Measurements from ENCODE around the gene CTU2. TPM values are rescaled to one million over a fixed set of nuclear protein-coding genes. Genes with fewer than 3 reads are reported as not detected.
A peak's percentile ranks its signal among the peaks of the same experiment; 100 is the strongest.

CTU2 gene
- total RNA-seq, 3 donors from 2014 or later (not counting 1 experiment from before 2014, with no cell fraction given): 36.6 to 43.3 (median 39.9) TPM

DNA sequence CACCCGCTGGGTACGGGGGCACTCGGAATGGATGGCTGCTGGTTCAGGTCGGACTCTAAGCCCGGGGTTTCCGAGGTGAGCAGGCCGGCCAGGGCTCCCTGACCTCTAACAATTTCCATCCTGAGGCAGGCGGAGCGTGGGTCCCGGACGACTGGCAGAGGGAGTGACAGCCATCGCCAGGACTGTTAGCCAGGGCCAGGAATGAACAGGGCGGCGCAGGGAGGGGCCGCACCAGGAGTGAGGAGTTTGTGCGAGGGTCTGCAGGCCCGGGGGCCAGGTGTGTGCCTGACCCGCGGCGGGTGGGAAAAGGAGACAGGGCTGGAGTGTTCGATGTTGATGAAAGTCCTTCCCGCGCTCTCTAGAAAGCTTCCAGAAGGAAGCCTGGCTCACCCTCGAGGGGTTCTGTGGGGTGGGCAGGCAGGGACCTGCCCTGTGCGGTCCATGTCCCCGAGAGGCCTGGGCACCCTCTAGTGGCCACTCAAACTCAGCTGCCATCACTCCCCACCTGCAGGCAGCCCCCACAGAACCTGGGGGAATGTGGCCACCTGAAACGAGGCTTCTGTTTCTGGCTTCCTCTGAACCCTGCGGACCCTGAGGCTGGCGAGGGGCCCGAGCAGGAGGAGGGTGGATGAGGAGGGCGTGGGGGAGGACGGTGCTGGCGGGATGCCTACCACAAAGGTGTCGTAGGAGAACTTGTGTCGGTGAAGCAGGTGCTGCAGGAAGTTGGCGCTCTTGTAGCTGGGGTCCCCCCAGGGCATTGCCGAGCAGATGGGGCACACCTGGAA lies 8.3 kb upstream of the CTU2 start:
- Histone ChIP-seq H3K36me3 (ENCODE audit: control insufficient read depth, insufficient read depth, low read length) (peaks cover 55% of the 10 kb centered on the region), H3K27me3 (ENCODE audit: control insufficient read depth, insufficient read depth, low read length) (no peaks in the 10 kb centered on the region), H3K4me1 (ENCODE audit: control insufficient read depth, insufficient read depth, low read length) (peaks cover 70% of the 10 kb centered on the region), H3K9me3 (ENCODE audit: control insufficient read depth, insufficient read depth, low read length) (no peaks in the 10 kb centered on the region), H3K27ac (ENCODE audit: low read length) (no peak overlapping the region), H3K4me3 (ENCODE audit: low read length) (no peak overlapping the region)
- Mint-ChIP-seq H3K4me1 (peaks cover 34 to 52% of the 10 kb centered on the region in 2 donors), H3K4me3 (peak overlapping the region; percentile 31), H3K27ac (peak overlapping the region; percentile 73), H3K9me3 (no peaks in the 10 kb centered on the region), H3K36me3 (no peaks in the 10 kb centered on the region), H3K27me3 (ENCODE audit: low read depth in 2 of 2) (no peaks in the 10 kb centered on the region)
- DNase-seq: peak in 1 of 2 donors; percentile 62
- no peak for ATAC-seq
- TF ChIP-seq, protein P1, sequence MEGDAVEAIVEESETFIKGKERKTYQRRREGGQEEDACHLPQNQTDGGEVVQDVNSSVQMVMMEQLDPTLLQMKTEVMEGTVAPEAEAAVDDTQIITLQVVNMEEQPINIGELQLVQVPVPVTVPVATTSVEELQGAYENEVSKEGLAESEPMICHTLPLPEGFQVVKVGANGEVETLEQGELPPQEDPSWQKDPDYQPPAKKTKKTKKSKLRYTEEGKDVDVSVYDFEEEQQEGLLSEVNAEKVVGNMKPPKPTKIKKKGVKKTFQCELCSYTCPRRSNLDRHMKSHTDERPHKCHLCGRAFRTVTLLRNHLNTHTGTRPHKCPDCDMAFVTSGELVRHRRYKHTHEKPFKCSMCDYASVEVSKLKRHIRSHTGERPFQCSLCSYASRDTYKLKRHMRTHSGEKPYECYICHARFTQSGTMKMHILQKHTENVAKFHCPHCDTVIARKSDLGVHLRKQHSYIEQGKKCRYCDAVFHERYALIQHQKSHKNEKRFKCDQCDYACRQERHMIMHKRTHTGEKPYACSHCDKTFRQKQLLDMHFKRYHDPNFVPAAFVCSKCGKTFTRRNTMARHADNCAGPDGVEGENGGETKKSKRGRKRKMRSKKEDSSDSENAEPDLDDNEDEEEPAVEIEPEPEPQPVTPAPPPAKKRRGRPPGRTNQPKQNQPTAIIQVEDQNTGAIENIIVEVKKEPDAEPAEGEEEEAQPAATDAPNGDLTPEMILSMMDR (IDR thresholded peaks at IDR 0.05): no peak
- WGBS (ENCODE audit: insufficient coverage): 81% methylated on average over 37 of the region's 37 CpGs
- intact Hi-C loops (cut with micrococcal nuclease): no loop called here

DNA sequence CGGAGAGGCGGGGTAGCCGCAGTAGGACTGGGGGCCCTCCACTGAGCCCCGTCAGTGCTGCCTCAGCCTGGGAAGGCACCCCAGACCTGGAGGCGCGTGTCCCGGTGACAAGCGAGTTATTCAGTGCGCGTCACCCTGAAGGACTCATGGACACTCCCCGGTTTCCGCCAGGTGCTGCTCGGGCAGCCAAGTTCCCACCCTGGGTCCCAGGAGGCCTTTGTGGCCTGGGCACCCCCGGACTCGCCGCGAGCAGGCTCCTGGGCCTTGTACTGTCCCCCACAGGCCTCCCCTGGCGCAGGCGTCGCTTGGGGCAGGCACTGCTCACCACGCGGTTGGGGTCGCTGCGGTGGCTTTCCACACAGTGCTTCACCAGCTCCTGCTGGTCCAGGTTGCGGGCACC lies 7.7 kb upstream of the CTU2 start:
- Mint-ChIP-seq H3K36me3 (no peaks in the 10 kb centered on the region), H3K4me3 (no peak overlapping the region), H3K9me3 (no peaks in the 10 kb centered on the region), H3K27ac (peak overlapping the region in 1 of 2 donors; percentile 73), H3K27me3 (ENCODE audit: low read depth in 2 of 2) (no peaks in the 10 kb centered on the region), H3K4me1 (peaks cover 38 to 58% of the 10 kb centered on the region in 2 donors)
- Histone ChIP-seq H3K4me3 (ENCODE audit: low read length) (no peak overlapping the region), H3K27ac (ENCODE audit: low read length) (no peak overlapping the region), H3K4me1 (ENCODE audit: control insufficient read depth, insufficient read depth, low read length) (peaks cover 70% of the 10 kb centered on the region), H3K9me3 (ENCODE audit: control insufficient read depth, insufficient read depth, low read length) (no peaks in the 10 kb centered on the region), H3K36me3 (ENCODE audit: control insufficient read depth, insufficient read depth, low read length) (peaks cover 57% of the 10 kb centered on the region), H3K27me3 (ENCODE audit: control insufficient read depth, insufficient read depth, low read length) (no peaks in the 10 kb centered on the region)
- ATAC-seq (no peak), DNase-seq (no peak)
- TF ChIP-seq, protein P1 (IDR thresholded peaks at IDR 0.05): no peak
- intact Hi-C loops (cut with micrococcal nuclease): no loop called here
- WGBS (ENCODE audit: insufficient coverage): 86% methylated on average over 25 of the region's 25 CpGs

DNA sequence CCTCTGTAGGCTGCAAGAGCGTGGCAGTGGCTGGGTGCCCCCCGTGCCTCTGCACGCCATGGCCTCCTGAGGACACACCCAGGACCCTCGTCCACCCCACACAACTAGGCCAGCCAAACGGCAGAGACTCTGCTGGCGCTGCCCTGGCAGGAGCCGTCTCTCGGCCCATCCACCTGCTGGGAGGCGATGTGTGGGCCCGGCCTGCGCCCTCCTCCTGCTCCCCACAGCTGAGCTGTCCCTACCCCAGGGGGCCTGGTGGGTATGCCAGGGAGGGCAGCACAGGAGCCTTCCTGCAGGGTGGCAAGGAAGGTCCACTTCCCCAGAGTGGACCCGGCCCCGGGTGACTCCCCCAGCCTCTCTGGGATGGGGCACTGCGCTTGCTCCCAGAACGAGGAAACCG lies 7.1 kb upstream of the CTU2 start:
- peaks cover 44 to 62% of the 10 kb centered on the region in 2 donors for H3K4me1 Mint-ChIP-seq

More for the DNA sequence above, 7.1 kb upstream of the CTU2 start:
- no peaks in the 10 kb centered on the region for H3K9me3 Mint-ChIP-seq
- Histone ChIP-seq H3K4me1 (ENCODE audit: control insufficient read depth, insufficient read depth, low read length) (peaks cover 70% of the 10 kb centered on the region), H3K4me3 (ENCODE audit: low read length) (no peak overlapping the region), H3K27me3 (ENCODE audit: control insufficient read depth, insufficient read depth, low read length) (no peaks in the 10 kb centered on the region), H3K27ac (ENCODE audit: low read length) (no peak overlapping the region), H3K9me3 (ENCODE audit: control insufficient read depth, insufficient read depth, low read length) (no peaks in the 10 kb centered on the region), H3K36me3 (ENCODE audit: control insufficient read depth, insufficient read depth, low read length) (peaks cover 57% of the 10 kb centered on the region)
- TF ChIP-seq, protein P1 (IDR thresholded peaks at IDR 0.05): no peak
- no peak overlapping the region for H3K4me3 Mint-ChIP-seq
- ATAC-seq (no peak), DNase-seq (no peak)
- 95% methylated on average over 16 of the region's 16 CpGs for WGBS (ENCODE audit: insufficient coverage)
- no peaks in the 10 kb centered on the region for H3K36me3 Mint-ChIP-seq
- intact Hi-C loops (cut with micrococcal nuclease): no loop called here
- peak overlapping the region in 1 of 2 donors; percentile 96 for H3K27ac Mint-ChIP-seq
- no peaks in the 10 kb centered on the region for H3K27me3 Mint-ChIP-seq (ENCODE audit: low read depth in 2 of 2)
